Esophagus muscularis mucosa (tissue), 4 donors: ENCODE results near the gene DNAH14. TPM values are rescaled to one million over a fixed set of nuclear protein-coding genes. Genes with fewer than 3 reads are reported as not detected.
"Not testable (repeated sequence)": the region's sequence is repeated elsewhere in the genome, so short reads cannot be mapped to it uniquely, and the experiment has no call there.

Source experiments
- DNase-seq: peaks from one replicate; pipeline ENCODE4 v3.0.0-alpha.2; 2017; ENCODE audit errors: extremely low spot score
- H3K27ac ChIP-seq, 4 donors: fragments of 200-600 bp; sonication (generic); replicated peaks in 1 of 4; 1 replicate in 3 of 4; 2 replicates in 1 of 4; pipeline ENCODE4 v1.5.1; 2016 to 2019; ENCODE audit warnings: mild to moderate bottlenecking in 1 of 4
- H3K27me3 ChIP-seq, 4 donors: fragments of 200-600 bp; sonication (generic); one replicate each; pipeline versions ENCODE4 v1.5.1 to v1.6.0; 2016 to 2019
- H3K36me3 ChIP-seq, 4 donors: fragments of 200-600 bp; sonication (generic); one replicate each; pipeline ENCODE4 v1.5.1; 2016 to 2019
- H3K4me1 ChIP-seq, 4 donors: fragments of 200-600 bp; sonication (generic); one replicate each; pipeline ENCODE4 v1.5.1; 2016 to 2019
- H3K4me3 ChIP-seq, 4 donors: fragments of 200-600 bp; sonication (generic); 1 replicate in 2 of 4; 2 replicates in 2 of 4; pipeline ENCODE4 v1.5.1; 2016 to 2019; ENCODE audit warnings: mild to moderate bottlenecking in 4 of 4, moderate library complexity in 1 of 4
- H3K9me3 ChIP-seq, 4 donors: fragments of 200-600 bp; sonication (generic); 1 replicate in 3 of 4; 2 replicates in 1 of 4; pipeline ENCODE4 v1.5.1; 2016 to 2019
- EP300 ChIP-seq: sonication (generic); formaldehyde crosslinking; IDR thresholded peaks from one replicate; pipeline ENCODE4 v1.6.1; 2017; ENCODE audit warnings: antibody characterized with exemption
- POLR2A ChIP-seq: fragments of 450-650 bp; IDR thresholded peaks from one replicate; pipeline ENCODE4 v1.6.1; 2017; ENCODE audit warnings: antibody characterized with exemption, moderate library complexity, mild to moderate bottlenecking, low read depth
- POLR2AphosphoS5 ChIP-seq, 2 donors: sonication (generic); formaldehyde crosslinking; IDR thresholded peaks; one replicate each; pipeline ENCODE4 v1.6.1; 2017; ENCODE audit warnings: antibody characterized with exemption in 2 of 2
- WGBS: methylation state at CpG from one replicate; pipeline ENCODE4 v1.1.5; 2018; 5-methylcytosine and 5-hydroxymethylcytosine counted together
- intact Hi-C: fragments of 100-400 bp; cut with DNase I; formaldehyde crosslinking; loops from one replicate; pipeline ENCODE4 v1.15.1; 2023
- total RNA-seq, 4 donors: library from RNA; depleted of rRNA; stranded (reverse); fragments of >200 nt; gene quantifications; one replicate each; pipeline versions ENCODE4 v1.1.0 to v1.2.1, GENCODE V29; 2016
- TF ChIP-seq, protein P1 (sequence below), 3 experiments: fragments of 200-600 bp in 2 of 3; fragments of 450-650 bp in 1 of 3; sonication (generic) in 2 of 3; IDR thresholded peaks; one replicate each; pipeline ENCODE4 v1.5.1; 2017 to 2019; ENCODE audit warnings: antibody characterized with exemption in 3 of 3, mild to moderate bottlenecking in 2 of 3, moderate library complexity in 1 of 3

Gene DNAH14
- total RNA-seq, 4 donors from 2014 or later: 8.9 to 16.6 (median 15.6) TPM

DNA sequence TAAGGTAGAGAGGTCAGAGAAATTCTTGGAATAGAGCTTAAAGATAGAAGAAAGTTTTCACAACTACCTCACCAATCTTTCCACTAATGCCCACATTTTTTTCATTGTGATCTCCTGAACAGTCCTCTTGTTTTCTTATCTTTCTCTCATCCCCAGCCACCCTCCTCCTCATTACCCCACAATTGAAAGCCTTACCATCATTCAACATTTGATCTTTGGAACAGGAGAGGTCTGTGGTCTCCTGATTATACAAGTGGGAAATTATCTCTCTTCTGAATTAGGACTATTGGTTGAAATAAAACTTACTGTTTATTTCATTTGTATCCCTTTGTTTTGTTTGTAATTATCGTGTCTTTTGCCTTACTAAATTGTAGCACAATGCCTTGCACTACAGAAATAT is 29.6 kb downstream of the DNAH14 start:
- 42% methylated on average over 1 of the region's 1 CpG for WGBS
- no peak for DNase-seq
- Histone ChIP-seq H3K4me3 (no peak overlapping the region), H3K4me1 (no peaks in the 10 kb centered on the region), H3K27me3 (no peaks in the 10 kb centered on the region), H3K27ac (no peak overlapping the region), H3K36me3 (no peaks in the 10 kb centered on the region), H3K9me3 (no peaks in the 10 kb centered on the region)
- no peak for TF ChIP-seq EP300
- intact Hi-C loops: no loop called here

DNA sequence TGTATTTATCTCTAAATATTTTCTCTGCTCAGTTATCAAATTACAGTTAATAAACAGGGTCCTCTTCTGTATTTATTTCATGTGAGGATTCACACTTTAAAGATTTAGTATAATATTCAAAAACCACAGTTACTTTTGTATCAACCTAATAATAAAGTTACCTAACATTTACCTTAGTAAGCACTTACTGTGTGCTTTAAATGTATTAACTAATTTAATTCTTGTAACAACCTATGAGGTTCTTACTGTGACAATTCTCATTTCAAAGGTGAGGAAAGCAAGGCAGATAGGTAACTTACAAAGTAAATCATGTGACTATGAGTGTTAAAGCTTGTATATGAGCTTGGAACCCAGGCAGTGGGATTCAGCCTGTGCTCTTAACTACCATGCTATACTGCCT is 30.2 kb downstream of the DNAH14 start:
- TF ChIP-seq, protein P1, sequence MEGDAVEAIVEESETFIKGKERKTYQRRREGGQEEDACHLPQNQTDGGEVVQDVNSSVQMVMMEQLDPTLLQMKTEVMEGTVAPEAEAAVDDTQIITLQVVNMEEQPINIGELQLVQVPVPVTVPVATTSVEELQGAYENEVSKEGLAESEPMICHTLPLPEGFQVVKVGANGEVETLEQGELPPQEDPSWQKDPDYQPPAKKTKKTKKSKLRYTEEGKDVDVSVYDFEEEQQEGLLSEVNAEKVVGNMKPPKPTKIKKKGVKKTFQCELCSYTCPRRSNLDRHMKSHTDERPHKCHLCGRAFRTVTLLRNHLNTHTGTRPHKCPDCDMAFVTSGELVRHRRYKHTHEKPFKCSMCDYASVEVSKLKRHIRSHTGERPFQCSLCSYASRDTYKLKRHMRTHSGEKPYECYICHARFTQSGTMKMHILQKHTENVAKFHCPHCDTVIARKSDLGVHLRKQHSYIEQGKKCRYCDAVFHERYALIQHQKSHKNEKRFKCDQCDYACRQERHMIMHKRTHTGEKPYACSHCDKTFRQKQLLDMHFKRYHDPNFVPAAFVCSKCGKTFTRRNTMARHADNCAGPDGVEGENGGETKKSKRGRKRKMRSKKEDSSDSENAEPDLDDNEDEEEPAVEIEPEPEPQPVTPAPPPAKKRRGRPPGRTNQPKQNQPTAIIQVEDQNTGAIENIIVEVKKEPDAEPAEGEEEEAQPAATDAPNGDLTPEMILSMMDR (IDR thresholded peaks at IDR 0.05): no peak
- TF ChIP-seq EP300 (no peak), POLR2A (no peak), POLR2AphosphoS5 (IDR thresholded peaks at IDR 0.05) (no peak)
- H3K27ac ChIP-seq: no peak overlapping the region
- H3K27me3 ChIP-seq: no peaks in the 10 kb centered on the region
- H3K4me3 ChIP-seq: no peak overlapping the region
- H3K36me3 ChIP-seq: no peaks in the 10 kb centered on the region
- no peaks in the 10 kb centered on the region for H3K4me1 ChIP-seq
- intact Hi-C loops: no loop called here
- DNase-seq: no peak
- H3K9me3 ChIP-seq: no peaks in the 10 kb centered on the region

DNA sequence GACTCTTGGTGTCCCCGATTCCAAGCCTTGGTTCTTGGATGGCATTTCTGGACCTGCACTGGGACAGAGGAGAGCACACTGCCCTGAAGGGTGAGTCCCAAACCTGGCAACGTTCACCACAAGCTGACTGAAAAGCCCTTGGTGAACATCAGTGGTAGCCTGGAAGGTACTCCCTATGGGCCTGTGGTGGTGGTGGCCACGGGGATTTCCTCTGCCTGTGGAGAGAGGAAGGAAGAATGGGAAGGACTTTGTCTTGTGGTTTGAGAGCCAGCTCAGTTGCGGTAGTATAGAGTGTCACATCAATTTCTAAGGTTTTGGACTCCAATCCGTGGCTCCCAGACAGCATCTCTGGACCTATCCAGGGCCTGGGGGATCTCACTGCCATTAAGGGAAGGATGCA is 50.7 kb downstream of the DNAH14 start:
- Histone ChIP-seq H3K36me3 (no peaks in the 10 kb centered on the region), H3K9me3 (no peaks in the 10 kb centered on the region), H3K27me3 (no peaks in the 10 kb centered on the region), H3K27ac (no peak overlapping the region), H3K4me3 (no peak overlapping the region), H3K4me1 (no peaks in the 10 kb centered on the region)
- no peak for DNase-seq
- intact Hi-C loops: no loop called here
- TF ChIP-seq EP300 (no peak), POLR2AphosphoS5 (IDR thresholded peaks at IDR 0.05) (no peak), POLR2A (no peak)
- whole genome bisulfite sequencing: 76% methylated on average over 5 of the region's 5 CpGs

DNA sequence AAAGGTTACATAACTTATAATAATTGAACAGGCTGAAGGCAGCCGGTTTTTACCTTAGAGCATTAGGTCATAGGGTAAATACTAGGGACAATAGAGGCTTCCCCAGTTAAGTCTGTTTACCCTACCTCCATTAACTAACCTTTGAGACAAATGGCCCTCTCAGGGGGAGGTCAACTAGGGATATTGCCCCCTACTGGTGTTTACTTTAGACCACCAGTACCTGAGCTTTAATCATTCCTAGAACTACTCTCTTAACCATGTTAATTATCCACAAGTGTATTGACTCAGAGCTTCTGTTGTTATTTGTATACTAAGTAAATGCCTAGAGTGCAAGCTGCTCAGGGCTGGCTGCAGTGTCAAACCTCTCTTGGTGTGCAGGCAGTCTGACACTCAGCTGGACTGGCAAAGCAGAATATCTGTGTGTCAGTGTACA is 52.5 kb downstream of the DNAH14 start:
- DNase-seq, H3K4me3 ChIP-seq, H3K36me3 ChIP-seq, intact Hi-C loops, H3K27ac ChIP-seq, H3K27me3 ChIP-seq, H3K4me1 ChIP-seq, H3K9me3 ChIP-seq: not testable (repeated sequence)
- 35% methylated on average over 1 of the region's 1 CpG for WGBS

DNA sequence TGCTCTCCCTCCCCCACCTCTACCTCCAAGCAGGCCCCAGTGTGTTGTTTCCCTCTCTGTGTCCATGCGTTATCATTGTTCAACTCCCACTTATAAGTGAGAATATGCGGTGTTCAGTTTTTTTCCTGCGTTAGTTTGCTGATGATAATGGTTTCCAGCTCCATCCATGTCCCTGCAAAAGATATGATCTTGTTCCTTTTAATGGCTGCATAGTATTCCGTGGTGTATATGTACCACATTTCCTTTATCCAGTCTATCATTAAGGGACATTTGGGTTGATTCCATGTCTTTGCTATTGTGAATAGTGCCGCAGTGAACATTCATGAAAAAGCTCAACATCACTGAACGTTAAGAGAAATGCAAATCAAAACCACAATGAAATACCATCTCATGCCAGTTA is 58.6 kb downstream of the DNAH14 start:
- H3K36me3 ChIP-seq: no peaks in the 10 kb centered on the region
- H3K4me3 ChIP-seq: no peak overlapping the region
- no peak overlapping the region for H3K27ac ChIP-seq
- H3K4me1 ChIP-seq: no peaks in the 10 kb centered on the region
- TF ChIP-seq EP300: no peak
- TF ChIP-seq, protein P1 (IDR thresholded peaks at IDR 0.05): no peak
- TF ChIP-seq POLR2AphosphoS5 (IDR thresholded peaks at IDR 0.05): no peak
- TF ChIP-seq POLR2A: no peak
- peaks cover 0 to 4% (median 0%) of the 10 kb centered on the region in 4 donors for H3K9me3 ChIP-seq
- DNase-seq: no peak
- WGBS: 96% methylated on average over 6 of the region's 6 CpGs
- intact Hi-C loops: no loop called here
- no peaks in the 10 kb centered on the region for H3K27me3 ChIP-seq

DNA sequence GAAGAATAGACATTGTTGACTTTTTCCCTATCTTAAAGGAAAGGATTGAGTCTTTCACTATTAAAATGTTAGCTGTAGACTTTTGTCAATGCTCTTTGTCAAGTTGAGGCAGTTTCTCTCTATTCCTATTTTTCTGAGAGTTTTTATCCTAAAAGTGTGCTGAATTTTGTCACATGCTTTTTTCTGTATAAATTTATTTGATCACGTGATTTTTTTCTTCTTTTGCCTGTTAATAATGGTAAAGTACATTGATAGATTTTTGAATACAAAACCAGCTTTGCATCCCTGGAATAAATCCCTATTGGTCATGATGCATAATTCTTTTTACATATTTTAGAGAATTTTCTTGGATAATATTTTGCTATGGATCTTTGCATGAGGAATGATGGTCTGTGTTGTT is 60.1 kb downstream of the DNAH14 start:
- Histone ChIP-seq H3K9me3 (peaks cover 0 to 4% (median 0%) of the 10 kb centered on the region in 4 donors), H3K4me3 (no peak overlapping the region), H3K36me3 (no peaks in the 10 kb centered on the region), H3K27ac (no peak overlapping the region), H3K4me1 (no peaks in the 10 kb centered on the region), H3K27me3 (no peaks in the 10 kb centered on the region)
- TF ChIP-seq POLR2A: no peak
- TF ChIP-seq, protein P1 (IDR thresholded peaks at IDR 0.05): no peak
- TF ChIP-seq POLR2AphosphoS5 (IDR thresholded peaks at IDR 0.05): no peak
- TF ChIP-seq EP300: no peak
- WGBS: 68% methylated on average over 1 of the region's 1 CpG
- intact Hi-C loops: no loop called here
- no peak for DNase-seq

DNA sequence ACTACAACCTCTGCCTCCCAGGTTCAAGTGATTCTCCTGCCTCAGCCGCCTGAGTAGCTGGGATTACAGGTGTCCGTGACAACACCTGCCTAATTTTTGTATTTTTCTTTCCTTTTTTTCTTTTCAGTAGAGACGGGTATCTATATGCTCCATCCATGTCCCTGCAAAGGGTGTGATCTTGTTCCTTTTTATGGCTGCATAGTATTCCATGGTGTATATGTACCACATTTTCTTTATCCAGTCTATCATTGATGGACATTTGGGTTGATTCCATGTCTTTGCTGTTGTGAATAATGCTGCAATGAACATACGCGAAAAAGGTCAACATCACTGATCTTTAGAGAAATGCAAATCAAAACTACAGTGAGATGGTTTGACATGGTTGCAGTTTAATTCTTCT is 62.1 kb downstream of the DNAH14 start:
- intact Hi-C loops, H3K27ac ChIP-seq, H3K4me1 ChIP-seq, H3K36me3 ChIP-seq, H3K4me3 ChIP-seq, DNase-seq, H3K27me3 ChIP-seq: not testable (repeated sequence)
- 100% methylated on average over 5 of the region's 5 CpGs for WGBS
- H3K9me3 ChIP-seq: peaks cover 0 to 14% (median 11%) of the 10 kb centered on the region in 4 donors
